HepG2 (cell line): ENCODE results near the gene C20orf204. TPM values are rescaled to one million over a fixed set of nuclear protein-coding genes. Genes with fewer than 3 reads are reported as not detected.

ENCODE experiments used
- ARID4A ChIP-seq: sonication (generic); formaldehyde crosslinking; IDR thresholded peaks from 2 replicates; pipeline ENCODE4 v1.5.0; 2020; ENCODE audit warnings: mild to moderate bottlenecking, missing genetic modification reagents, borderline replicate concordance
- ELF4 ChIP-seq: sonication (generic); formaldehyde crosslinking; IDR thresholded peaks from 2 replicates; pipeline ENCODE4 v1.5.0; 2020; ENCODE audit warnings: missing genetic modification reagents, mild to moderate bottlenecking, moderate library complexity, borderline replicate concordance
- FOXP1 ChIP-seq, 2 experiments: fragments of 450-650 bp in 1 of 2; IDR thresholded peaks; 2 replicates each; pipeline ENCODE4 v1.6.1; 2017 to 2018; ENCODE audit warnings: antibody characterized with exemption in 1 of 2
- HMG20A ChIP-seq: IDR thresholded peaks from 2 replicates; pipeline ENCODE4 v1.6.1; 2016; ENCODE audit warnings: borderline replicate concordance
- MAFF ChIP-seq: IDR thresholded peaks from 2 replicates; pipeline ENCODE4 v1.6.1; 2011; ENCODE audit warnings: low read depth, low read length, improper control_type of control experiment
- MBD4 ChIP-seq: IDR thresholded peaks from 2 replicates; pipeline ENCODE4 v1.6.1; 2012; ENCODE audit warnings: low read length, inconsistent platforms, borderline replicate concordance
- PREB ChIP-seq: sonication (generic); formaldehyde crosslinking; IDR thresholded peaks from 2 replicates; pipeline ENCODE4 v1.4.0; 2020; ENCODE audit warnings: missing genetic modification reagents
- SNAPC2 ChIP-seq: sonication (generic); formaldehyde crosslinking; IDR thresholded peaks from 2 replicates; pipeline ENCODE4 v1.8.1; 2022; ENCODE audit warnings: mild to moderate bottlenecking, missing genetic modification reagents
- ZBTB46 ChIP-seq: sonication (generic); formaldehyde crosslinking; IDR thresholded peaks from 2 replicates; pipeline ENCODE4 v1.4.0; 2020; ENCODE audit warnings: mild to moderate bottlenecking, missing genetic modification reagents, borderline replicate concordance
- ZNF10 ChIP-seq: sonication (generic); formaldehyde crosslinking; IDR thresholded peaks from 2 replicates; pipeline ENCODE4 v1.4.0; 2020; ENCODE audit warnings: mild to moderate bottlenecking, low read depth, missing genetic modification reagents, borderline replicate concordance
- ZNF18 ChIP-seq: sonication (generic); formaldehyde crosslinking; IDR thresholded peaks from 2 replicates; pipeline ENCODE4 v1.8.0; 2022; ENCODE audit warnings: mild to moderate bottlenecking, missing genetic modification reagents; ENCODE audit not compliant: insufficient replicate concordance
- ZNF569 ChIP-seq: sonication (generic); formaldehyde crosslinking; IDR thresholded peaks from 2 replicates; pipeline ENCODE4 v1.5.0; 2020; ENCODE audit warnings: mild to moderate bottlenecking, missing genetic modification reagents, moderate library complexity, borderline replicate concordance
- ZNF776 ChIP-seq: sonication (generic); formaldehyde crosslinking; IDR thresholded peaks from 2 replicates; pipeline ENCODE4 v1.4.0; 2020; ENCODE audit warnings: mild to moderate bottlenecking, missing genetic modification reagents
- ZNF782 ChIP-seq: sonication (generic); formaldehyde crosslinking; IDR thresholded peaks from 2 replicates; pipeline ENCODE4 v1.4.0; 2020; ENCODE audit warnings: missing genetic modification reagents, mild to moderate bottlenecking, borderline replicate concordance
- polyA plus RNA-seq, 8 experiments: library from polyadenylated mRNA; depleted of rRNA in 3 of 8; stranded (reverse) in 7 of 8; unstranded in 1 of 8; fragments of >200 nt; fragmentation: Illumina TruSeq in 4 of 8; extraction: Trizol in 4 of 8; gene quantifications; 2 replicates each; pipeline versions ENCODE4 v1.2.1 to v1.2.3, GENCODE V29; 2011 to 2016; ENCODE audit warnings: low read depth in 4 of 8, missing spikeins in 1 of 8, mixed read lengths in 1 of 8; ENCODE audit not compliant: insufficient read depth in 1 of 8
- total RNA-seq, 5 experiments: library from RNA; depleted of rRNA; stranded (reverse); fragments of >200 nt; fragmentation: Illumina TruSeq; extraction: Trizol; gene quantifications; 2 replicates each; pipeline ENCODE4 v1.2.3, GENCODE V29; 2016; ENCODE audit warnings: low read depth in 1 of 5
- TF ChIP-seq, protein P1 (sequence below): sonication (generic); formaldehyde crosslinking; IDR thresholded peaks from 2 replicates; pipeline ENCODE4 v1.5.1; 2020; ENCODE audit warnings: missing genetic modification reagents, mild to moderate bottlenecking, borderline replicate concordance

The C20orf204 gene
- total and polyA plus RNA-seq, 2 of the 13 experiments (the other 11 are each of a cell fraction or from before 2014, with no cell fraction given): 22.1 to 80.0 TPM

GRCh38 chr20:64040231-64041039 lies 4.5 kb downstream of the C20orf204 start (continued):
- TF ChIP-seq MAFF (no peak), ELF4 (CRISPR knock-in tag) (no peak), HMG20A (CRISPR knock-in tag) (no peak; the same call in 1 of the 2 replicates), ZNF782 (no peak), FOXP1 (IDR thresholded peaks at IDR 0.05) (no peak), FOXP1 (CRISPR knock-in tag; IDR thresholded peaks at IDR 0.05) (no peak), ZNF18 (no peak), ZNF776 (CRISPR knock-in tag) (peak; percentile 81; the same call in 1 of the 2 replicates), SNAPC2 (CRISPR knock-in tag) (no peak), ARID4A (CRISPR knock-in tag) (0 out of 2 replicates have a peak, but pooled peaks have one; percentile 45), PREB (CRISPR knock-in tag) (0 out of 2 replicates have a peak, but pooled peaks have one; percentile 65), ZNF569 (CRISPR knock-in tag) (no peak), ZNF10 (CRISPR knock-in tag) (no peak), ZBTB46 (CRISPR knock-in tag) (peak; percentile 77; the same call in 1 of the 2 replicates), MBD4 (no peak; the same call in 1 of the 2 replicates)
- TF ChIP-seq, protein P1, sequence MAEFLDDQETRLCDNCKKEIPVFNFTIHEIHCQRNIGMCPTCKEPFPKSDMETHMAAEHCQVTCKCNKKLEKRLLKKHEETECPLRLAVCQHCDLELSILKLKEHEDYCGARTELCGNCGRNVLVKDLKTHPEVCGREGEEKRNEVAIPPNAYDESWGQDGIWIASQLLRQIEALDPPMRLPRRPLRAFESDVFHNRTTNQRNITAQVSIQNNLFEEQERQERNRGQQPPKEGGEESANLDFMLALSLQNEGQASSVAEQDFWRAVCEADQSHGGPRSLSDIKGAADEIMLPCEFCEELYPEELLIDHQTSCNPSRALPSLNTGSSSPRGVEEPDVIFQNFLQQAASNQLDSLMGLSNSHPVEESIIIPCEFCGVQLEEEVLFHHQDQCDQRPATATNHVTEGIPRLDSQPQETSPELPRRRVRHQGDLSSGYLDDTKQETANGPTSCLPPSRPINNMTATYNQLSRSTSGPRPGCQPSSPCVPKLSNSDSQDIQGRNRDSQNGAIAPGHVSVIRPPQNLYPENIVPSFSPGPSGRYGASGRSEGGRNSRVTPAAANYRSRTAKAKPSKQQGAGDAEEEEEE: no peak
